Endothelial cell of umbilical vein (primary cell): ENCODE measurements around the gene TEN1. TPM values are rescaled to one million over a fixed set of nuclear protein-coding genes. Genes with fewer than 3 reads are reported as not detected.

Experiments
- BruUV-seq: library from RNA; stranded (reverse); fragments of 400-500 nt; replicated peaks from 2 replicates; lab custom pipeline; 2021; lab: Mats Ljungman, UMichigan
- CTCF ChIA-PET: fragments of 300-600, 350-600 bp; sonication (Branson Sonifier 250); formaldehyde crosslinking; loops from one replicate; lab custom pipeline; 2021; ENCODE audit warnings: antibody characterized with exemption, inconsistent platforms; lab: Charles Lee
- POLR2A ChIA-PET: fragments of 300-600, 350-600 bp; sonication (Branson Sonifier 250); formaldehyde crosslinking; loops from one replicate; lab custom pipeline; 2021; ENCODE audit warnings: antibody characterized with exemption, inconsistent platforms; lab: Charles Lee
- DNase-seq: peaks from one replicate; pipeline ENCODE4 v3.0.0-alpha.2; 2011; ENCODE audit warnings: low read depth, low spot score
- FAIRE-seq: peaks from 2 replicates; lab custom pipeline; 2011; peaks lifted over from hg19 to GRCh38; lab: Jason Lieb, UNC
- H2AFZ ChIP-seq: 2 replicates; pipeline ENCODE4 v1.6.0; 2012; ENCODE audit warnings: low read depth, low read length, control low read depth, inconsistent platforms
- H3K27ac ChIP-seq: 2 replicates; pipeline ENCODE4 v1.5.1; 2011; ENCODE audit warnings: low read depth, mild to moderate bottlenecking, control low read depth, low read length, moderate library complexity; ENCODE audit not compliant: insufficient read depth
- H3K27me3 ChIP-seq, 2 experiments: 2 replicates each; pipeline versions ENCODE4 v1.6.0 to v1.6.1; 2011; ENCODE audit warnings: low read length in 2 of 2, mixed read lengths in 1 of 2; ENCODE audit not compliant: control insufficient read depth in 2 of 2, insufficient read depth in 2 of 2
- H3K36me3 ChIP-seq, 2 experiments: 2 replicates in 1 of 2; 3 replicates in 1 of 2; pipeline ENCODE4 v1.5.1; 2011; ENCODE audit warnings: low read length in 2 of 2, mild to moderate bottlenecking in 1 of 2, moderate library complexity in 1 of 2; ENCODE audit not compliant: control insufficient read depth in 2 of 2, insufficient read depth in 2 of 2; ENCODE audit errors: extremely low read depth in 1 of 2
- H3K4me1 ChIP-seq: 3 replicates; pipeline ENCODE4 v1.5.1; 2011; ENCODE audit warnings: mild to moderate bottlenecking, low read length; ENCODE audit not compliant: control insufficient read depth, insufficient read depth; ENCODE audit errors: extremely low read depth
- H3K4me2 ChIP-seq: 2 replicates; pipeline ENCODE4 v1.6.1; 2011; ENCODE audit warnings: low read length, control low read depth, mixed read lengths; ENCODE audit not compliant: insufficient read depth
- H3K4me3 ChIP-seq, 3 experiments: fragments of 200-600 bp in 1 of 3; sonication (generic), shearing (Covaris generic) in 1 of 3; replicated peaks in 1 of 3; 2 replicates each; pipeline ENCODE4 v1.5.1; 2011 to 2016; ENCODE audit warnings: control low read depth in 3 of 3, low read length in 3 of 3, mild to moderate bottlenecking in 2 of 3, inconsistent platforms in 1 of 3, low read depth in 1 of 3, moderate library complexity in 1 of 3; ENCODE audit not compliant: insufficient read depth in 1 of 3
- H3K79me2 ChIP-seq: 2 replicates; pipeline ENCODE4 v1.6.0; 2012; ENCODE audit warnings: low read length, inconsistent platforms; ENCODE audit not compliant: control insufficient read depth, insufficient read depth
- H3K9ac ChIP-seq: replicated peaks from 2 replicates; pipeline ENCODE3; 2011; ENCODE audit warnings: low read length, control low read depth; ENCODE audit not compliant: insufficient read depth; ENCODE audit errors: extremely low read depth
- H3K9me1 ChIP-seq: replicated peaks from 3 replicates; pipeline ENCODE4 v1.6.0; 2011; ENCODE audit warnings: mild to moderate bottlenecking, low read length; ENCODE audit not compliant: control insufficient read depth, insufficient read depth; ENCODE audit errors: extremely low read depth
- H3K9me3 ChIP-seq: replicated peaks from 2 replicates; pipeline ENCODE4 v1.5.1; 2012; ENCODE audit warnings: low read length, inconsistent platforms; ENCODE audit not compliant: control insufficient read depth, insufficient read depth
- H4K20me1 ChIP-seq: replicated peaks from 2 replicates; pipeline ENCODE3; 2011; ENCODE audit warnings: mild to moderate bottlenecking, low read length; ENCODE audit not compliant: control insufficient read depth, insufficient read depth; ENCODE audit errors: extremely low read depth
- CTCF ChIP-seq, 2 donors: IDR thresholded peaks; 1 replicate in 1 of 2; 2 replicates in 1 of 2; pipeline ENCODE4 v1.5.1; 2011; ENCODE audit warnings: low read length in 2 of 2, mild to moderate bottlenecking in 2 of 2, moderate library complexity in 2 of 2, control low read depth in 1 of 2, inconsistent platforms in 1 of 2, low read depth in 1 of 2; ENCODE audit not compliant: insufficient read depth in 1 of 2; ENCODE audit errors: extremely low read depth in 1 of 2
- EZH2 ChIP-seq: IDR thresholded peaks from 2 replicates; pipeline ENCODE4 v1.6.1; 2012; ENCODE audit warnings: borderline replicate concordance, low read depth, mild to moderate bottlenecking, moderate library complexity, low read length, inconsistent platforms; ENCODE audit not compliant: severe bottlenecking
- FOS ChIP-seq: IDR thresholded peaks from 2 replicates; pipeline ENCODE4 v1.6.1; 2011; ENCODE audit warnings: mild to moderate bottlenecking, low read length, moderate library complexity, borderline replicate concordance; ENCODE audit not compliant: insufficient read depth
- GATA2 ChIP-seq: IDR thresholded peaks from 2 replicates; pipeline ENCODE4 v1.7.0; 2011; ENCODE audit warnings: low read depth, mild to moderate bottlenecking, moderate library complexity, mixed read lengths, low read length; ENCODE audit not compliant: insufficient read length, insufficient read depth
- JUN ChIP-seq: IDR thresholded peaks from 2 replicates; pipeline ENCODE4 v1.6.1; 2011; ENCODE audit warnings: borderline replicate concordance, low read depth; ENCODE audit not compliant: insufficient read length, insufficient read depth
- MAX ChIP-seq: IDR thresholded peaks from 2 replicates; pipeline ENCODE4 v1.6.1; 2011; ENCODE audit not compliant: insufficient read depth, insufficient read length
- MYC ChIP-seq: IDR thresholded peaks from one replicate; pipeline ENCODE4 v1.6.1; 2011; ENCODE audit warnings: mild to moderate bottlenecking, low read depth, low read length
- POLR2A ChIP-seq: IDR thresholded peaks from 2 replicates; pipeline ENCODE4 v1.6.1; 2012; ENCODE audit warnings: low read depth, mild to moderate bottlenecking, control low read depth, low read length
- POLR2AphosphoS5 ChIP-seq: IDR thresholded peaks from 2 replicates; pipeline ENCODE4 v1.6.1; 2012; ENCODE audit warnings: low read depth, mild to moderate bottlenecking, control low read depth, low read length, moderate library complexity; ENCODE audit not compliant: insufficient read depth
- dilution Hi-C: fragments of 300-500 bp; cut with MboI; formaldehyde crosslinking; loops from one replicate; pipeline ENCODE4 v1.15.0; 2019; ENCODE audit warnings: low sequenced_read_pairs; ENCODE audit not compliant: extremely low pct_ligation_motif_present
- intact Hi-C: fragments of 100-400 bp; cut with micrococcal nuclease; formaldehyde crosslinking; loops from one replicate; pipeline ENCODE4 v1.10.0; 2022
- polyA plus RNA-seq, 4 experiments: library from polyadenylated mRNA; depleted of rRNA in 3 of 4; stranded (reverse) in 3 of 4; unstranded in 1 of 4; fragments of >200 nt; gene quantifications; 2 replicates each; pipeline versions ENCODE4 v1.2.1 to v1.2.3, GENCODE V29; 2011 to 2012; ENCODE audit warnings: missing spikeins in 1 of 4
- total RNA-seq: library from RNA; stranded (reverse); gene quantifications from 2 replicates; pipeline ENCODE4 v1.2.3, GENCODE V29; 2021

TEN1 gene
- total and polyA plus RNA-seq, 2 donors (not counting 3 experiments of a cell fraction or from before 2014, with no cell fraction given), result 18.8 to 29.0 TPM

GRCh38 chr17:75996665-75997590 lies 17.9 kb downstream of the TEN1 start:
- H3K9ac ChIP-seq, result no peak overlapping the region
- H3K27me3 ChIP-seq, result no peaks in the 10 kb centered on the region
- TF ChIP-seq MYC (no peak), POLR2A (no peak), JUN (no peak), CTCF (IDR thresholded peaks at IDR 0.05; ENCODE audit: extremely low read depth in 1 of 2, insufficient read depth in 1 of 2, low read depth in 1 of 2, low read length in 2 of 2) (no peak), FOS (no peak), POLR2AphosphoS5 (no peak), GATA2 (no peak), MAX (no peak), EZH2 (no peak)
- peaks cover 3% of the 10 kb centered on the region for H3K4me1 ChIP-seq
- H3K79me2 ChIP-seq, result no peaks in the 10 kb centered on the region
- no peak overlapping the region for H3K4me2 ChIP-seq
- no peaks in the 10 kb centered on the region for H3K9me3 ChIP-seq
- H3K36me3 ChIP-seq, result peaks cover 0 to 4% of the 10 kb centered on the region in 2 experiments
- BruUV-seq, result no TSS peak
- CTCF ChIA-PET, result interaction anchor here (0.7 to 5.0 kb wide), 6 partner anchors 9 to 98 kb away, joined by 3 to 35 read pairs (median 4); no protein-coding TSS in a partner anchor
- H2AFZ ChIP-seq, result no peak overlapping the region
- dilution Hi-C loops (no loop called here), intact Hi-C loops (no loop called here)
- FAIRE-seq, result peak; percentile 37
- H3K27ac ChIP-seq, result no peak overlapping the region
- H3K9me1 ChIP-seq, result no peaks in the 10 kb centered on the region
- no peaks in the 10 kb centered on the region for H4K20me1 ChIP-seq
- POLR2A ChIA-PET, result interaction anchor here (0.5 kb wide), 1 partner anchor 16 kb away, joined by 3 read pairs; no protein-coding TSS in a partner anchor
- no peak for DNase-seq
- no peak overlapping the region for H3K4me3 ChIP-seq
